Vagina (tissue), 2 donors: ENCODE data around the gene PGM1. TPM values are rescaled to one million over a fixed set of nuclear protein-coding genes. Genes with fewer than 3 reads are reported as not detected.

Source experiments
- DNase-seq, 2 donors: peaks; one replicate each; pipeline ENCODE4 v3.0.0-alpha.2; 2017; ENCODE audit errors: extremely low spot score in 2 of 2
- H3K27ac ChIP-seq: fragments of 200-600 bp; sonication (generic); one replicate; pipeline ENCODE4 v1.5.1; 2019
- H3K27me3 ChIP-seq: fragments of 200-600 bp; sonication (generic); one replicate; pipeline ENCODE4 v1.5.1; 2019
- H3K36me3 ChIP-seq, 2 donors: fragments of 200-600 bp; sonication (generic); one replicate each; pipeline ENCODE4 v1.5.1; 2017 to 2019
- H3K4me1 ChIP-seq: fragments of 200-600 bp; sonication (generic); one replicate; pipeline ENCODE4 v1.5.1; 2019
- H3K4me3 ChIP-seq, 2 donors: fragments of 200-600 bp; sonication (generic); 1 replicate in 1 of 2; 2 replicates in 1 of 2; pipeline ENCODE4 v1.5.1; 2016 to 2019
- H3K9me3 ChIP-seq: fragments of 200-600 bp; sonication (generic); one replicate; pipeline ENCODE4 v1.5.1; 2019
- POLR2A ChIP-seq, 2 donors: fragments of 450-650 bp; IDR thresholded peaks; one replicate each; pipeline ENCODE4 v1.6.1; 2017; ENCODE audit warnings: antibody characterized with exemption in 2 of 2, mild to moderate bottlenecking in 2 of 2, moderate library complexity in 2 of 2
- POLR2AphosphoS5 ChIP-seq, 2 donors: sonication (generic); formaldehyde crosslinking; IDR thresholded peaks; one replicate each; pipeline ENCODE4 v1.9.0; 2017; ENCODE audit warnings: antibody characterized with exemption in 2 of 2, mild to moderate bottlenecking in 2 of 2, low read depth in 1 of 2; ENCODE audit not compliant: insufficient read depth in 1 of 2
- intact Hi-C: fragments of 100-400 bp; cut with DNase I; formaldehyde crosslinking; loops from one replicate; pipeline ENCODE4 v1.15.1; 2023
- total RNA-seq: library from RNA; depleted of rRNA; stranded (reverse); fragments of >200 nt; gene quantifications from one replicate; pipeline ENCODE4 v1.2.3, GENCODE V29; 2016
- TF ChIP-seq, protein P1 (sequence below), 3 experiments: fragments of 450-650 bp in 2 of 3; fragments of 200-600 bp in 1 of 3; sonication (generic) in 1 of 3; IDR thresholded peaks; one replicate each; pipeline ENCODE4 v1.5.1; 2017 to 2019; ENCODE audit warnings: antibody characterized with exemption in 3 of 3, mild to moderate bottlenecking in 2 of 3, moderate library complexity in 2 of 3

The PGM1 gene
- total RNA-seq, 1 donor from 2014 or later: 46.4 TPM

DNA sequence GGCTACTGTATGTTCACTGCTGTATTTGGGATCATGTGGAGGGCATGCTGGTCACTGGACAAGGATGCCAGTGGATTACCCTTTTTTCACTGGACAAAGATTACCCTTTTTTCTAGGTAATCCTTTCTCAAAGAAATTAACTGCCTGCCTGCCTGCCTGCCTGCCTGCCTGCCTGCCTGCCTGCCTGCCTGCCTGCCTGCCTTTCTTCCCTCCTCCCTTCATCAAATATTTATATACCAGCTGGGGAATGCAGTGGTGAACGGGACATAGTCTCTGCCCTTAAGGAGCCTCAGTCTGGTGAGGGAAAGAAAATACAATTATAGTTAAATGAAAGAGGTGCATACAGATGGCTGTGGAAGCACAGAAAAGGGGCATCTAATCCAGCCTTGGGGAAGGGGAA lies 85.0 kb downstream of the PGM1 start:
- no peak overlapping the region for H3K27ac ChIP-seq
- H3K36me3 ChIP-seq: no peaks in the 10 kb centered on the region
- H3K4me3 ChIP-seq: no peak overlapping the region
- H3K9me3 ChIP-seq: no peaks in the 10 kb centered on the region
- TF ChIP-seq, protein P1, sequence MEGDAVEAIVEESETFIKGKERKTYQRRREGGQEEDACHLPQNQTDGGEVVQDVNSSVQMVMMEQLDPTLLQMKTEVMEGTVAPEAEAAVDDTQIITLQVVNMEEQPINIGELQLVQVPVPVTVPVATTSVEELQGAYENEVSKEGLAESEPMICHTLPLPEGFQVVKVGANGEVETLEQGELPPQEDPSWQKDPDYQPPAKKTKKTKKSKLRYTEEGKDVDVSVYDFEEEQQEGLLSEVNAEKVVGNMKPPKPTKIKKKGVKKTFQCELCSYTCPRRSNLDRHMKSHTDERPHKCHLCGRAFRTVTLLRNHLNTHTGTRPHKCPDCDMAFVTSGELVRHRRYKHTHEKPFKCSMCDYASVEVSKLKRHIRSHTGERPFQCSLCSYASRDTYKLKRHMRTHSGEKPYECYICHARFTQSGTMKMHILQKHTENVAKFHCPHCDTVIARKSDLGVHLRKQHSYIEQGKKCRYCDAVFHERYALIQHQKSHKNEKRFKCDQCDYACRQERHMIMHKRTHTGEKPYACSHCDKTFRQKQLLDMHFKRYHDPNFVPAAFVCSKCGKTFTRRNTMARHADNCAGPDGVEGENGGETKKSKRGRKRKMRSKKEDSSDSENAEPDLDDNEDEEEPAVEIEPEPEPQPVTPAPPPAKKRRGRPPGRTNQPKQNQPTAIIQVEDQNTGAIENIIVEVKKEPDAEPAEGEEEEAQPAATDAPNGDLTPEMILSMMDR (IDR thresholded peaks at IDR 0.05): no peak
- TF ChIP-seq POLR2AphosphoS5 (IDR thresholded peaks at IDR 0.05; ENCODE audit: insufficient read depth in 1 of 2, low read depth in 1 of 2): no peak
- TF ChIP-seq POLR2A (IDR thresholded peaks at IDR 0.05): no peak
- intact Hi-C loops: no loop called here
- H3K27me3 ChIP-seq: no peaks in the 10 kb centered on the region
- H3K4me1 ChIP-seq: peaks cover 10% of the 10 kb centered on the region
- no peak for DNase-seq

- H3K4me1 ChIP-seq: peaks cover 10% of the 10 kb centered on the region
- H3K4me3 ChIP-seq: no peak overlapping the region
- intact Hi-C loops: no loop called here
- no peak overlapping the region for H3K27ac ChIP-seq
- no peak for TF ChIP-seq POLR2A (IDR thresholded peaks at IDR 0.05)
- TF ChIP-seq POLR2AphosphoS5 (IDR thresholded peaks at IDR 0.05; ENCODE audit: insufficient read depth in 1 of 2, low read depth in 1 of 2): no peak
- TF ChIP-seq, protein P1 (IDR thresholded peaks at IDR 0.05): no peak
- H3K36me3 ChIP-seq: no peaks in the 10 kb centered on the region
- H3K9me3 ChIP-seq: no peaks in the 10 kb centered on the region
- DNase-seq: no peak
- no peaks in the 10 kb centered on the region for H3K27me3 ChIP-seq
These were observed 85.9 kb downstream of the PGM1 start for GRCh38 chr1:63679076-63679475.

DNA sequence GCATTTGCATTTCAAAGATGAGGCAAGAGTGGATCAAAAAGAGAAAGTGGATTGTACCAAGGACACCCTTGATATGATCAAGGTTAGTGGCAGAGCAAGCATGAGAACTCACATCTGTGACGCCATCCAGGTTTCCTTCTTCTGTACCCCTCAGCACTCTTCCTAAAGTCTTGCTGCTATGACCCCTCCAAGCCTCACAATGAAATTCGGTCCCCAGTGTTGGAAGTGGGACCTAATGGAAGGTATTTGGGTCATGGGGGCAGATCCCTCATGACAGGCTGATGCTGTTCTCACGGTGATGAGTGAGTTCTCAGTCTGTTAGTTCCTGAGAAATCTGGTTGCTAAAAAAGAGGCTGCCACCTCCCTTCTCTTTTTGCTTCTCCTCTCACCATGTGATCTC lies 86.4 kb downstream of the PGM1 start:
- no peak overlapping the region for H3K4me3 ChIP-seq
- H3K27me3 ChIP-seq: no peaks in the 10 kb centered on the region
- TF ChIP-seq POLR2AphosphoS5 (IDR thresholded peaks at IDR 0.05; ENCODE audit: insufficient read depth in 1 of 2, low read depth in 1 of 2) (no peak), POLR2A (IDR thresholded peaks at IDR 0.05) (no peak)
- TF ChIP-seq, protein P1 (IDR thresholded peaks at IDR 0.05): no peak
- no peaks in the 10 kb centered on the region for H3K36me3 ChIP-seq
- no peak for DNase-seq
- no peaks in the 10 kb centered on the region for H3K9me3 ChIP-seq
- H3K4me1 ChIP-seq: peaks cover 5% of the 10 kb centered on the region
- intact Hi-C loops: no loop called here
- H3K27ac ChIP-seq: no peak overlapping the region

GRCh38 chr1:63682936-63683335 lies 89.7 kb downstream of the PGM1 start:
- H3K4me1 ChIP-seq: no peaks in the 10 kb centered on the region
- no peak for TF ChIP-seq POLR2AphosphoS5 (IDR thresholded peaks at IDR 0.05; ENCODE audit: insufficient read depth in 1 of 2, low read depth in 1 of 2)
- no peak for TF ChIP-seq POLR2A (IDR thresholded peaks at IDR 0.05)
- TF ChIP-seq, protein P1 (IDR thresholded peaks at IDR 0.05): no peak
- no peaks in the 10 kb centered on the region for H3K27me3 ChIP-seq
- no peak overlapping the region for H3K4me3 ChIP-seq
- H3K9me3 ChIP-seq: no peaks in the 10 kb centered on the region
- intact Hi-C loops: loop anchor here (10.0 kb wide), 2 partner anchors 462 to 562 kb away; no protein-coding TSS in a partner anchor
- H3K27ac ChIP-seq: no peak overlapping the region
- DNase-seq: no peak
- H3K36me3 ChIP-seq: no peaks in the 10 kb centered on the region

- TF ChIP-seq POLR2AphosphoS5 (IDR thresholded peaks at IDR 0.05; ENCODE audit: insufficient read depth in 1 of 2, low read depth in 1 of 2) (no peak), POLR2A (IDR thresholded peaks at IDR 0.05) (no peak)
- TF ChIP-seq, protein P1 (IDR thresholded peaks at IDR 0.05): no peak
- DNase-seq: no peak
- H3K4me1 ChIP-seq: no peaks in the 10 kb centered on the region
- no peaks in the 10 kb centered on the region for H3K27me3 ChIP-seq
- no peak overlapping the region for H3K4me3 ChIP-seq
- no peaks in the 10 kb centered on the region for H3K9me3 ChIP-seq
- H3K27ac ChIP-seq: no peak overlapping the region
- H3K36me3 ChIP-seq: no peaks in the 10 kb centered on the region
- intact Hi-C loops: loop anchor here (10.0 kb wide), 2 partner anchors 461 to 561 kb away; no protein-coding TSS in a partner anchor
These were observed 90.5 kb downstream of the PGM1 start for GRCh38 chr1:63683759-63684158.
